Neural progenitor cell (in vitro differentiated cells): ENCODE results near the gene POLR2J2.
"Not testable (repeated sequence)": the region's sequence is repeated elsewhere in the genome, so short reads cannot be mapped to it uniquely, and the experiment has no call there.

ENCODE experiments used
- EZH2 ChIP-seq: fragments of 200-600 bp; sonication (generic); IDR thresholded peaks from 2 replicates; pipeline ENCODE4 v1.6.1; 2017; ENCODE audit warnings: antibody characterized with exemption, mild to moderate bottlenecking, moderate library complexity
- EZH2phosphoT487 ChIP-seq: fragments of 200-600 bp; sonication (generic); IDR thresholded peaks from 2 replicates; pipeline ENCODE4 v1.6.1; 2017; ENCODE audit warnings: antibody characterized with exemption

DNA sequence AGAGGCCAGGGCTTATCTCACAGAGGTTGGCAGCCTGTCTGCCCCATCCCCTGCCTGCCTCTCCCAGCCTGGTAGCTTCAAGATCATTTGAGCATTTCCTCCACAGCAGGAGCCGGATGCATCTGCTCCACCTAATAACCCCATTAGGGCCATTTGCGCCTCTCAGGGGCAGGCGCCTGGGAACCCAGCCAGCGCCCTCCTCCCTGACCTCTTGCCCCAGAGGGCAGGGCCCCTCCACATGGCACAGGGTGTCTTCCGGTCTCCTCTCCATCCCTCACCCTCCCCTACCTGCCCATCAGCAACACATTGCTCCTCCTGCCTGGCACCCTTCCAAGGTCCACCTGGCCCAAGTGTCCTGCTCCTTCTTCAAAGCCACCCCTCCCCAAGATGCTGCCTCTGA is 36.1 kb downstream of the POLR2J2 start:
- not testable (repeated sequence) for TF ChIP-seq EZH2phosphoT487, EZH2
